Epithelial cell of prostate (primary cell): ENCODE data around the gene CLIP2.
A peak's percentile ranks its signal among the peaks of the same experiment; 100 is the strongest.
"Not testable (repeated sequence)": the region's sequence is repeated elsewhere in the genome, so short reads cannot be mapped to it uniquely, and the experiment has no call there.

Source experiments
- DNase-seq: peaks from one replicate; pipeline ENCODE4 v3.0.0-alpha.2; 2011; ENCODE audit warnings: low read depth, low spot score
- H3K27ac ChIP-seq: fragments of 450-650 bp; 2 replicates; pipeline ENCODE4 v1.5.1; 2017; ENCODE audit warnings: mild to moderate bottlenecking

CLIP2 gene

GRCh38 chr7:74289018-74289658, at the start of gene CLIP2:
TSS of gene CLIP2 (plus strand) at chr7:74289407. CDS start at chr7:74317547, 28,140 bp downstream.
- H3K27ac ChIP-seq, result no peak within 1 kb of the TSS
- DNase-seq, result no peak

- no peak overlapping the region for H3K27ac ChIP-seq
- no peak for DNase-seq
Observed at GRCh38 chr7:74240482-74240881, 48.7 kb upstream of the CLIP2 start.

- no peak for DNase-seq
- no peak overlapping the region for H3K27ac ChIP-seq
Observed at GRCh38 chr7:74242122-74242443, 47.1 kb upstream of the CLIP2 start.

- DNase-seq, result no peak
- no peak overlapping the region for H3K27ac ChIP-seq
Observed at GRCh38 chr7:74246497-74246896, 42.7 kb upstream of the CLIP2 start.

GRCh38 chr7:74248156-74248555, 41.1 kb upstream of the CLIP2 start:
- DNase-seq, result no peak
- no peak overlapping the region for H3K27ac ChIP-seq

- not testable (repeated sequence) for DNase-seq, H3K27ac ChIP-seq
Observed at GRCh38 chr7:74249058-74249457, 40.1 kb upstream of the CLIP2 start.

- H3K27ac ChIP-seq, result no peak overlapping the region
- DNase-seq, result no peak
Observed at GRCh38 chr7:74252893-74253292, 36.3 kb upstream of the CLIP2 start.

- no peak overlapping the region for H3K27ac ChIP-seq
- DNase-seq, result no peak
Observed at GRCh38 chr7:74253331-74253730, 35.9 kb upstream of the CLIP2 start.

GRCh38 chr7:74253835-74254128, 35.4 kb upstream of the CLIP2 start:
- DNase-seq, result no peak
- peak overlapping the region; percentile 76 for H3K27ac ChIP-seq

- DNase-seq, result peak; percentile 63
- H3K27ac ChIP-seq, result peak within 1 kb of the TSS; percentile 76
Observed at GRCh38 chr7:74254129-74254857, 34.9 kb upstream of the CLIP2 start, which contains the start of gene RFC2. TSS of gene RFC2 (minus strand) at chr7:74254399. CDS start at chr7:74254383, 16 bp downstream.

- DNase-seq, result no peak
- H3K27ac ChIP-seq, result peak overlapping the region; percentile 76
Observed at GRCh38 chr7:74254858-74255379, 34.3 kb upstream of the CLIP2 start.

- DNase-seq, H3K27ac ChIP-seq: not testable (repeated sequence)
Observed at GRCh38 chr7:74255461-74255860, 33.7 kb upstream of the CLIP2 start.

GRCh38 chr7:74256491-74257408, 32.5 kb upstream of the CLIP2 start:
- no peak overlapping the region for H3K27ac ChIP-seq

GRCh38 chr7:74258639-74259038, 30.6 kb upstream of the CLIP2 start:
- no peak for DNase-seq

More at GRCh38 chr7:74256491-74257408, 32.5 kb upstream of the CLIP2 start:
- DNase-seq, result no peak

GRCh38 chr7:74262639-74263398, 26.4 kb upstream of the CLIP2 start:
- no peak overlapping the region for H3K27ac ChIP-seq
- DNase-seq, result no peak

More at GRCh38 chr7:74258639-74259038, 30.6 kb upstream of the CLIP2 start:
- no peak overlapping the region for H3K27ac ChIP-seq

GRCh38 chr7:74263399-74264120, 25.6 kb upstream of the CLIP2 start:
- H3K27ac ChIP-seq, result no peak overlapping the region

GRCh38 chr7:74266191-74266963, 22.8 kb upstream of the CLIP2 start:
- H3K27ac ChIP-seq, result no peak overlapping the region
- DNase-seq, result no peak

More at GRCh38 chr7:74263399-74264120, 25.6 kb upstream of the CLIP2 start:
- DNase-seq, result no peak

GRCh38 chr7:74267756-74268565, 21.2 kb upstream of the CLIP2 start:
- H3K27ac ChIP-seq, result no peak overlapping the region
- DNase-seq, result no peak
